Neutrophil (primary cell): Measurements from ENCODE around the gene ZNF234.

Experiments
- H3K27ac ChIP-seq: fragments of 200-600 bp; sonication (generic); 2 replicates; pipeline ENCODE4 v1.5.1; 2016; ENCODE audit warnings: mild to moderate bottlenecking, moderate library complexity
- H3K27me3 ChIP-seq: fragments of 200-600 bp; sonication (generic); 2 replicates; pipeline ENCODE4 v1.6.0; 2016; ENCODE audit warnings: mild to moderate bottlenecking
- H3K36me3 ChIP-seq: fragments of 200-600 bp; sonication (generic); 2 replicates; pipeline ENCODE4 v1.5.1; 2017
- H3K4me1 ChIP-seq, 2 experiments: fragments of 200-600 bp in 1 of 2; sonication (generic) in 1 of 2; 1 replicate in 1 of 2; 2 replicates in 1 of 2; pipeline versions ENCODE4 v1.5.1 to v1.6.1; 2013 to 2016; ENCODE audit warnings: low read depth in 1 of 2, low read length in 1 of 2, mild to moderate bottlenecking in 1 of 2, moderate library complexity in 1 of 2; ENCODE audit not compliant: control insufficient read depth in 1 of 2, insufficient read depth in 1 of 2
- H3K4me3 ChIP-seq, 2 experiments: fragments of 200-600 bp in 1 of 2; sonication (generic) in 1 of 2; 1 replicate in 1 of 2; 2 replicates in 1 of 2; pipeline ENCODE4 v1.5.1; 2013 to 2016; ENCODE audit warnings: low read depth in 1 of 2, low read length in 1 of 2, mild to moderate bottlenecking in 1 of 2, moderate library complexity in 1 of 2
- H3K9me3 ChIP-seq: fragments of 200-600 bp; sonication (generic); 2 replicates; pipeline ENCODE4 v1.5.1; 2016
- CTCF ChIP-seq: fragments of 200-600 bp; sonication (generic); IDR thresholded peaks from 2 replicates; pipeline ENCODE4 v1.5.1; 2016; ENCODE audit warnings: antibody characterized with exemption

Gene ZNF234

GRCh38 chr19:44207126-44207803 is 65.9 kb downstream of the ZNF234 start:
- no peak for TF ChIP-seq CTCF
- Histone ChIP-seq H3K4me3 (peak overlapping the region; percentile 70 to 79), H3K36me3 (no peaks in the 10 kb centered on the region), H3K27me3 (peaks cover 5% of the 10 kb centered on the region), H3K27ac (peak overlapping the region; percentile 75), H3K4me1 (peaks cover 3 to 10% of the 10 kb centered on the region in 2 experiments), H3K9me3 (peaks cover 10% of the 10 kb centered on the region)
